HG02970 (cell line): Measurements from ENCODE around the gene MS4A18.

ENCODE experiments used
- ATAC-seq: cut with Tn5 transposase; IDR thresholded peaks from one replicate; pipeline ENCODE4 v1.9.1; 2021; ENCODE audit warnings: mild to moderate bottlenecking, moderate library complexity, moderate number of reproducible peaks; ENCODE audit not compliant: unreplicated experiment, low FRiP score

MS4A18 gene

DNA sequence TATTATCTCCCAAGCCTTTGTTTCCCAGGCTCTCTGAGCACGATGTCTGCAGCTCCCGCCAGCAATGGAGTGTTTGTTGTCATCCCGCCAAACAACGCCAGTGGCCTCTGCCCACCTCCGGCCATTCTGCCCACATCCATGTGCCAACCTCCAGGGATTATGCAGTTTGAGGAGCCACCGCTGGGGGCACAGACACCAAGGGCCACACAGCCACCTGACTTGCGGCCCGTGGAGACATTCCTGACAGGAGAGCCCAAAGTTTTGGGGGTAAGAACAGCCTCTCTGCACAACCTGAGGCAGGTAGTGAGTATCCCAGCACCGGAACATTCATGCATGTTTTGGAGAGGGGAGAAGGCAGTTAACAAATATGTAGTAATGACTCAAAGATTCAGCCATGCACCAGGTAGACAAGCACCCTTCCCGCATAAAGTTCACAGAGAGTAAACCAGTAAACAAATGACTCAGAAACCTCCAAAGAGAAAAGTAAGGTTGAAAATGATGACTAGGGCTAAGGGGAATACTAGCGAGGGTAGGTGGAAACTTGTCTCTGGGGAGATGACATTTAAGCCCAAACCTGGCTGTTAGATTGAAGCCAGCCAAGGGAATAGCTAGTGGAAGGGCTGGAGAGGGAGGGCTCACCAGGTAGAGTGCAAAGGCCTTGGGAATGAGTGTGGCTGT lies 39.3 kb downstream of the MS4A18 start:
- no peak for ATAC-seq

DNA sequence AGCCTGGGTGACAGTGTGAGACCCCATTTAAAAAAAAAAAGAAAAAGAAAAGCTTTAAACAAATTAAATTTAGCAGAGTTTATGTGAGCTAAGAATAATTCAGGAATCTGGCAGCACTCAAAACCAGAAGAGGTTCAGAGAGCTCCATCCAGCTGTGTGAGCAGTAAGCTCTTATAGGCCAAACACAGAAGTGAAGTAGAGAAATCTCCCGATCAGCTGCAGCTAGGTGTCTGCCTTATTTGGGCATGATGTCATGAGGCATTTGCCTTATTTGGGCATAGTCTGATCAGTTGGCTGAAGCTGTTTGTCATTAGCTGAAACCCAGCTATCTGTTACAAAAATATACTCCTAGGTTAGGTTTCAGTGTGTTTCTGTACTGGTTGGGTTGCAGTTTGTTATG lies 40.4 kb downstream of the MS4A18 start:
- no peak for ATAC-seq

DNA sequence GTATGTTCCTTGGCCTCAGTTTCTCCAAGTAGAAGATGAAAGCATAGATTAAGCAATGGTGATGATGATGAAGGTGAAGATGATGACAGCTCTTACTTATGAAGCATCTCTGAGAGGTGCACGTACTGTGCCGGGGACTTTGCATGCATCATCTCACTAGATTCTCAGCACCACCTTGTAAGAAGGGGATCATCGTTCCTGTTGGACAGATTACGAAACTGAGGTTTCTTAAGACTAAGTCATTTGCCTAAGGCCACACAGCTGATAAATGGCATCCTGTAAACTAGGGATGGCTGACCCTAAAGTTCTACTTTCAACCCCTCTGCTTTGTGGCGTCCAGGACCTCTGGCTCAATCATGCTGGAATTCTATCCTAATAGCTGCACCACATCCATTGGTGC lies 40.8 kb downstream of the MS4A18 start:
- ATAC-seq, result no peak

DNA sequence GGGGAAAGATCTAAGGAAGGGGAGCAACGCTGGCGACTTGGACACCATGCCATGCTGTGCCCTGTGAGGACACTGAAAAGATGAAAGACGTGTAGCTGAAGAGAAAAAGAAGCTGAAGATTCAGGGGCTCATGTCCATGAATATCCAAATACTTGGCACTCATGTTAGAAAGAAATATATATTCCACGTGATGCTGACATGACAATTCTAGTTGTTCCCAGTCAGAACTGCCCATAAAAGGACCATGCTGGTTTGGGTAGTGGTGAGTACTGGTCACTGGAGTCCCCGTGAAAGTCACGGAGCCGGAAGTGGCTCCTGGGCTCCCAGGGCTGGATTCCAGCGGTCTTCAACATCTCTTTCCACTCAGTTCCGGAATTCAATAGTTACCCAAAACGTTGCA lies 42.0 kb downstream of the MS4A18 start:
- ATAC-seq, result no peak

DNA sequence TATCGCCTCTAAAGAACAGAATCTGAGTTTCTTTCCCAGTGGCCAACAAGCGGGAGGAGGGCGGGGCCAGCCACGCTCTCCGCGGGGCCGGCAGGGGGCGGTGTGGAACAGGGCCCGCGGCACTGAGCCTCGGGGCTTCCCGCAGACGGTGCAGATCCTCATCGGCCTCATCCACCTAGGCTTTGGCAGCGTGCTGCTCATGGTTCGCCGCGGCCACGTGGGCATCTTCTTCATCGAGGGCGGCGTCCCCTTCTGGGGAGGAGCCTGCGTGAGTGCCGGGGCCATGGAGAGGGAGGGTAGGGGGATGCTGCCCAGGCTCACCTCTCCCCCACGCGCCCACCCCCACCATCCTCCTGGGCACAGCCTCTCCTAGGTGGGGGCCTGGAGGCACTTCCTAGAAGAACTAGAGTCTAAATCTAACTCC lies 42.9 kb downstream of the MS4A18 start:
- ATAC-seq, result no peak

DNA sequence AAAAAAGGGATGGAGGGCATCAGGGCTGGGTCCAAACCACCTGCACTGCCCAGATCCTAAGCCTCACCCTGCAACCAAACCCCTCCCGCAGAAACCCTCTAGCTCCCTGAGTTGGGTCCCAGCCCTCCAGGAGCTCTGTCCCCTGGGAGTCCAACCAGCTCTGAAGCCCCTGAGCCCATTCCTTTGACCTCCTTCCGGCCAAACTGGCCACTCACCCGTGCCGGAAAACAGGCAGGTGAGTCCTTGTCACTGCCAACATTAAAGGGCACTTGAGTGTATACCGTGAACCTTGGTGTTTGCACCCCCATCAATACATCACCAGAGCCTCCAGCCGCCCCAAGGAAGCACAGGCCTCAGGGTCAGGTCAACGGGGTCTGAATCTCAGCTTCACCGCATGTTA lies 43.7 kb downstream of the MS4A18 start:
- no peak for ATAC-seq

DNA sequence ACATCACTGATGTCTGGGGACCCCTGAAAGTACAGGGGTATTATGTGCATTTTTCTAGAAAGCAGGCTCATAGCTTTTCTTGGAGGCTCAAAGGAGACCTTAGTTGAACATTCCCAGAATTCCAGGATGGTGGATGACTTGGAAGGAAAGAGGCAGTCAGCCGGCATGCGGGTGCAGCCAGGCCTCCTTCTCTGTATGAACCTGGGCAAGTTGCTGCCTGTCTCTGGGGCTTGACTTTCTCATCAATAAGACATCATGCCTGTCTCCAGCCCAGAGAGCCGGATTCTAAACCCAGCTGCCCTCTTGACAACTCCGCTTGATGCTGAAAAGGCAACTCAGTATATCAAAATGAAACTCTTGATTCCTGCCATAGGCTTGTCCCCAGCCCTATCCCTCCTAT lies 44.8 kb downstream of the MS4A18 start:
- ATAC-seq, result no peak

DNA sequence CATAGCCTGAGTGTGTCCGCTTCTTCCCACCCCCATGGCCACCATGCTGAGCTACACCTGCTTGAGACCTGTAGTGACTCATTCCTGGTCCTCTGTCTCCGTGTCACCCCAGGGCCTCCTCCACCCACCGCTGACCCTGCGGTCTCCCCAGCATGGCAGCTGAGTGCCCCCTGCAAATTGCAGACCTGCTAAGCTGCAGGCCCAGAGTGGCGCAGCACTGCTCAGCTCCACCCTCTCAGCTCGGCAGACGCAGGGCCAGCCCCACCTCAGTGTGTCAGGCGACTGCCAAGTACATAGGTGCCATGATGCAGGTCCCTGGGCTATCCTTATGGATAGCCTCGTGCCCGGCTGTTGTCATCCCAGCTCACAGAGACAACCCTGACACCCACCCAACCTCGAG lies 45.3 kb downstream of the MS4A18 start:
- no peak for ATAC-seq

DNA sequence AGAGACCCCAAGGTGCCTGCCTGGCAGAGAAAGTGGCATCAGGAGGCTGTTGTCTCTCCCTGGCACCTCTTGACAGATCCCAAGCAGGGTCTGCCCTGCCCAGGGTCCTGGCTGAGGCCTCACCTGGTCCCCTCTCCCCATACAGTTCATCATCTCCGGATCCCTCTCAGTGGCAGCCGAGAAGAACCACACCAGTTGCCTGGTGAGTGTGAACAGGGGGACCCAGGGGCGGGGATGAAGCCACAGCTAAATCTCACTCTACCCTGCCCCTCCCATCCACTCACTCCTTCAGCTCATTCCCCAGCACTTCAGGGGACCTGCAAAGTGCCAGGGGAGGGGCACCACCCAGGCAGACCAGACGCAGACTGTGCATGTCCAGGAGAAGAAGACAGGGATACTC lies 46.6 kb downstream of the MS4A18 start:
- no peak for ATAC-seq

DNA sequence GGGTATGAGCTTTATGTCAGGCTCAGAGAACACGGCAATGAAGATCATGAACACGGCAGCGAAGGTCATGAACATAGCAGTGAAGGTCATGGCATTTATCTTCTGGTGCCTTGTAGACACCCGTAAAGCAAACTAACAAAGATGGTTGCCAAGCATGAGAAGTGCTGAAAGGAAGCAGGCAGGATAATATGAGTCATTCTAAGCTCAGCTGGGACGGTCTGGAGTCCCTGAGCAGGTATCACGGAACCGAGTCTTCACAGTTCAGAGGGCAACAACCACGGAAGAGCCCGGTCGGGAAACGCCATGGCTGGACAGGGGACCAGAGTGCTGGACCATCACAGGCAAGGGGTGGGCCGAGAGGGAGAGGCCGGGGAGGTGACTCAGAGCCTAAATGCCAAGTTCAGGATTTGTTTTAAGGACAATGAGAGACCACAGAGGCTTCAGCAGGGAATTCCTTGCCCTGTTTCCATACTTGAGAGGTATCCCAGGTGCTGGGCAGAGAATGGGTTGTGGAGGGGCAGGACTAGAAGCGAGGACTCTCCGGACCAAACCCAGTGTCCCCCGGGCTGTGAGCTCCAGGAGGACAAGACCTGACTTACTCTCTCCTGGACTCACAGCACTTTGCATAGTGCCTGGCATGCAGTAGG lies 47.5 kb downstream of the MS4A18 start:
- no peak for ATAC-seq

DNA sequence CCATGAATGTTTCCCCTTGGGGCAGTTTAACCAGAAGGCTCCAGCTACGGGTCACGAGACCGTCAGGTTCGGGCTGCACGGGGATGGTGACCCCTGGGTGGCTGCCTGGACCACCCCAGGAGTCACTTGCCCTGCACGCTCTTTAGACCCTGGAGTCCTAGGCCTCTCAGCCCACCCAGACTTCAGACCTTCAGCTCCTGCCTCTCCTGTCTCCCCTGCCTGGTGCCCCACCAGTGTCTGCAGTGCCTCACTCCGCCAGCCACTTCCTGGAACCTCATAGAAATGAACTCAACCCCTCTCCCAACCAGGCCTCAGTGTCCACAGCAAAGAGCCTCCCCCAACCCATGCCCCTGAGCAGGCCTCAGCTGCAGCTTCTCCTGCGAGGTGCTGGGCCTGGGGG lies 48.1 kb downstream of the MS4A18 start:
- no peak for ATAC-seq

DNA sequence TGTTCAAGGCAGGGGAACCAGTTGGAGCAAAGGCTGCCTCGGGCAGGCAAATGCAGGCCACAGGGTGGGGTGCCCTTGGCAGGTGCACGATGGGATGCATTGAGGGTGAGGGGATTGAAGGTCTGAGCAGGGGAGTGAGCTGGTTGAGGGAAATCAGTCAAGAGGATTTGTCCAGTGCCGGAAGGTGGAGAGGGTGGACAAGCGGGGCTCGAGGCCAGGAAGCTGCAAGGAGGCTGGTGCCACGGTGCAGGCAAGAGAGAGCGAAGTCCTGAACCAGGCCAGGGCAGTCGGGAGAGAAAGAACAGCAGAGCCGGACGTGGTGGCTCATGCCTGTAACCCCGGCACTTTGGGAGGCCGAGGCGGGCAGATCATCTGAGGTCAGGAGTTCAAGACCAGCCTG lies 50.2 kb downstream of the MS4A18 start:
- no peak for ATAC-seq

DNA sequence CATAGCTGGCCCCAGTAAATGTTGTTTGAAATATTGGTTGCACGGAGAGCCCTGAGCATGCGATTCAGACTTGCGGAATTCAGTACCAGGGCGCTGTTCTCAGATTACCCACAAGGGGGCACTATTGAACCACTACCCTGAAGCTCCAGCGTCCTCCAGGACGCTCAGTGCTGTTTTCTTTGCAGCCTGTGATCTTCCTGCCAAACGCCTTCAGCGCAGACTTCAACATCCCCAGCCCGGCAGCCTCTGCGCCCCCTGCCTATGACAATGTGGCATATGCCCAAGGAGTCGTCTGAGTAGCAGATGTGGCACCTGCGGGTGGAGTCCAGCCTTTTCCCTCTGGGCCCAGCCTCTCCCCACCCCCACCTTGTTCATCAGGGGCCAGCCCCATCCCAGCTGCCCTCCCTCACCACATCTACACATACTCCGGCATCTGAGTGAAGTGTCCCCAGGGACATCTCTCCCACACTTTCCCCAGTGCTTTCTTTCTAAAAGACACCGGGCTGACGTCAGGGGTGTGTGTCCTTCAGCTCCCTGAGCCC lies 51.0 kb downstream of the MS4A18 start:
- ATAC-seq, result peak; percentile 68

DNA sequence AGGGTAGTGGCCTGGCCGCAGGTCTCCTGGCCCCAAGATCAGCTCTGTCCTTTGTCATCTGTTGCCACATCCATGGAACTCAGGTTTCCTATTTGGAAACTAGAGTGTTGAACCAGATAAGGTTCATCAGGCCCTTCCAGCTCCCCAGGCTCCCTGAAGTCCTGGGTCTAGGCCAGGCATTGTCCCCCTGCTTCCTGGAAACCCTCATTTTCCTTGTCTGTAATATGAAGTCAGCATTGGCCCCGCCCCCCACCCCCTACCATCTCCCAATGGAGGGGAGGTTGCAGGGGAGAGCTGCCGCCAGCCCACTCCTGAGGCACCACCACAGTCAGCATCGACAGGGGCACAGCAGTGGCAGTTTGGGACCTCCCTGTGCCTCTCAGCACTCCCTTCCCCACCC lies 51.6 kb downstream of the MS4A18 start:
- no peak for ATAC-seq

DNA sequence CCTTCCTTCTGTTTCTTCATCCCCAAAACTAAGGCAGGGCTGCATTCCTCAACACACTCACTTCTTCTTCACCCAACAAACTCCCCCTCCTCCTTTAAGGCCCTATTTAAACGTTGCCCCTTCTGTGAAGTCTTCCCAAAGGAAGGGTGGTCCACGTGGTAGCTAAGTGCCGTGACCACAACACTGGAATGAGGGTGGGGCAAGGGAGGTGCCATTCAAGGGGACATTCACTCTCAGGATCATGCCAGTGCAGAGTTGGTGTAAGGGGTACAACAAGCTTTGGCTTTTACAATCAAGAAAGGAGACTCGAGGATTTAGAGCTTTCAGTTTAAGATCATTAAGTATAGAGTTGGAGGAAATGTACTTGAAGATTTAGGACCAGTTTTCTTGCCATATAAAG lies 52.6 kb downstream of the MS4A18 start:
- no peak for ATAC-seq

DNA sequence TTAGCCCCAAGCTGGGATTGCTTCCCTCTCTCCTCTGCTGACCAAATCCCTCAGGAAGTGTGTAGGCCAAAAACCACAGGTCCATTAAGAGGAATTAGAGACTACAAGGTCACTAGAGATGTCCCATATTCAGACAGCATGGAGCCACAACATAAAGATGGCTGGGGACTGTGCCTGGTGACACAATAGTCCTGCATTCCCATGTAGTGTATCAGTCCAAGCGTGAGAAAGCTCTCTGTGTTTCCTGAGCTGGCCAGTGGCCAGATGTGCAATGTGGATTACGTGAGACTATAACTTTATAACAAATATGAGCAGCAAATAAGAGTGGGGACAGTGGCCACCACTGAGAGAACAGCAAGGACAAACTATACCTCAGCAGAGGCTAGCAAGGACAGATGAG lies 53.1 kb downstream of the MS4A18 start:
- no peak for ATAC-seq

DNA sequence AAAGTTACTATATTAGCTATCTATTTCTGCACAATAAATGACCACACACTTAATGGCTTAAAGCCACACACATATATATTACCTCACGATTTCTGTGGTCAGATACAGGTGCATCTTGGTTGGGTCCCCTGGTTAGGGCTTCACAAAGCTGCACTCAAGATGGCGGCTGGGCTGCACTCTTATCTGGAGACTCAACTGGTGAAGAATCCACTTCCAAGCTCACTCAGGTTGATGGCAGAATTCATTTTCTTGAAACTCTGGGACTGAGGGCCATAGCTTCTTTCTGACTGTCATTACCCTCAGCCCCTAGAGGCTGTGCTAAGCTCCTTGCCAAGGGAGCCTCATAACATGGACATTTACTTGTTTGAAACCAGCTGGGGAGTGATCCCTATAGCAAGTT lies 55.5 kb downstream of the MS4A18 start:
- ATAC-seq, result no peak

DNA sequence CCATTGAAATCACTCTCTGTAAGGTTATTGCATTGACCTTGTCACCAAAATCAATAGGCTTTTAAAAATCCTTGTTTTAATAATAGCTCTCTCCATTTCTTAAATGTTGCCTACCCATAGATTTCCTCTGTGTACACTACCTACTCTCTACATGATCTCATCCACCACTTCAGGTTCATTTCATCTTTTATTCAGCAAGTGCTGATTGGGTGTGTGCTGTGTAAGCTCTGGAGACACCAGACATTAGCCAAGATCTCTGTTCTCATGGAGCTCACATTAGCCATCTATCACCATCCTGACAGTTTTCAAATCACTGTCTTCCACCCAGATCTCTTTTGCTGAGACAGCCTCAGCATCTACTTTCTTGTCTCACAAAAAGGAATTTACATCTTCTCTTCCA lies 56.3 kb downstream of the MS4A18 start:
- no peak for ATAC-seq

DNA sequence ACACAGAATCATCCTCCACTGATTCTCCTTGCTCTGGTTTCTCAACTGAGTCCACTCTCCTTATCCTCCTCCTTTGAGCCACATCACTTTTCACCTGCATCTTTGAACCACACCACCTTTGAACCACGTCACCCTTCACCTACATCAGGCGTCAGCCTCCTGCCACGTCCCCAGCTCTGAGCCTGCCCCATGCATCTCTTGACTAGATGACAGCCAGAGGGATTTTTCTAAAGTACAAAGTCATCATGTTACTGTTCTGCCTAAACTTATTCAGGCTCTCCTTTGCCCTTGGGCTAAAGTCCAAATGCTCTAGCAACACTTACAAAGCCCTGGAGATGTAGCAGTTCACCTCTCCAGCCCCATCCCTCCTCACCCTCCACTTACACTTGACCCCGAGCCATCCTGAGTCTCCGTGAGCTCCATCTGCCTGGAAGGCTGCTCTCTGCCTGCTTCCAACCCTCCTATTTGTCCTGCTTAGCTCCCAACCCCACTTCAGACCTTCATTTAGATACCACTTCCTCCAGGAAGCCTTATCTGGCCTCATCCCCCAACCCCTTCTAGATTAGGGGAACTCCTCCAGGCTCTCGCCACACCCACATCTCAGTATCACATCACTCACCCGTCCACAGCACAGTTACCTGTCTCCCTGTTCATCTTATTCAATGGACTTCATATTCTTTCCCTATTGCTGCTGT lies 56.9 kb downstream of the MS4A18 start:
- no peak for ATAC-seq

DNA sequence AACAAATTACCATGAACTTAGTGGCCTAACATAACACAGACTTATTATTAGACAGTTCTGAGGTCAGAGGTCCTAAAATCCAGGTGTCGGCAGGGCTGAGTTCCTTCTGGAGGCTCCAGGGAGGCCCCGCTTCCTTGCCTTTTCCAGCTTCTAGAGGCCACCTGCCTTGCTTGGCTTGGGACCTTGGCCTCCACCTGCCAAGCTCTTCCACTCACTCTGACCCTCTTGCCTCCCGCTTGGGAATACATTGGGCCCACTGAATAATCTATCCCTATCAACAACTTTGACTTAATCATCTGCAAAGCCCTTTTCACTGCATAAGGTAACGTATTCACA lies 57.4 kb downstream of the MS4A18 start:
- ATAC-seq, result no peak

DNA sequence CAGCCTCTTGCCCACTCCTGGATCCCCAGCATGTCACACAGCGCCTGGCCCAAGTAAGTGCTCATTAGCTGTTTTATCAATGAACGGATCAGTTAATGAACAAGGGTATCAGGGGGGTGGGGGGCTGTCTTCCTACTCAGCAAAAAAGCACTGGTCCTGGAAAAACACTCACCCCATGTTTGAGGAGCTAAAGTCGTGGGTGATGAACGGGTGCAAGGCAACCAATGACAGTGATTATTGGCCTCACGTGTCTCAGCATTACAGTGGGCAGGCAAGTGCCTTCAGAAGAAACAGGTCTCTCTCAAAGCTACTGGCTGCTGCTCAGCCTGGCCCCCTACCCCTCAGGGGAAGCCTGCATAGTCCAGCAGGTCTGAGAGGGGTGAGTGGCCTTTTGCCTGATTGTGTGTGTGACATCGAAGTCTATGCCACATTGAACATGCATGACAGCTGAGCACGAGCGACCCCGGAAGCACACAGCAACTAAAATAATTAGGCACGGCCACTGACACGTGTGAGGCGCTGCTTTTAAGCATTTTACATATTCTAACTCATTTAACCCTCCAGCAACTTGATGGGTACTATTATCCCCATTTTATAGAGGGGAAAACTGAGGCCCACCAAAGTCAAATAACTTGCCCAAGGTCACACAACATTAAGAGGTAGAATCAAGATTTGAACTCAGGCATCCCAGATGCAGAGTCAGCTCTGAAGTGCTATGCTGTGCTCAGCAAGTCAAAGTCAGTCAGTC lies 58.0 kb downstream of the MS4A18 start:
- ATAC-seq, result no peak
